HG03103 (cell line): ENCODE data around the gene SH3RF1.

Experiments
- ATAC-seq: cut with Tn5 transposase; IDR thresholded peaks from one replicate; pipeline ENCODE4 v1.9.1; 2021; ENCODE audit warnings: low read depth; ENCODE audit not compliant: unreplicated experiment

Gene SH3RF1

DNA sequence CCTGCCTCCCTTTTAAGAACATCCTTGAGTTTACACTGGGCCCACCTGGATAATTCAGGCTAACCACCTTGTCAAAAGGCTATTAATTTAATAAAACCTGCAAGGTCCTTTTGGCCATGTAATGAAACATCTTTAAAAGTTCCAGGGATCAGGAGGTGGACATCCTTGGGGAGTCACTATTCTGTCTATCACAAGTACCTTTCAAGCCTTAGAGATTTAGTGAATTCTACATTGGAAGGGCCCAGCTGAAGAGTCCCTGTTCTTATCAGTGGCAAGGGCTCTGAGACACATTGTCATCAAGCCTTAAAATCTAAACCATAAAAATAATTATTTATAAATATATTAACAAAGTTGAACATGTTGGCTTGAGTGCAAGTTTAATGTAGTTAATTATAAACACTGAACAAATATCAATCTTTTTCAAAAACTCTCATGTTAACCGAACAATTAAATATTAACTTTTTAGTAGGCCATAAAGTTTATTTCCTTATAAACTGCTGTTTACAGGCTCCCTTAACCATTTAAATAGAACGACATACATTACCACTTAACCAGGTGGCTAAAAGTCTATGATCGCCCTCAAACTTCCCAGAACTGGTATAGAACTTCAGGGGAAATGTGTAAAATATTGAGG, 156.3 kb downstream of the SH3RF1 start:
- ATAC-seq = no peak

DNA sequence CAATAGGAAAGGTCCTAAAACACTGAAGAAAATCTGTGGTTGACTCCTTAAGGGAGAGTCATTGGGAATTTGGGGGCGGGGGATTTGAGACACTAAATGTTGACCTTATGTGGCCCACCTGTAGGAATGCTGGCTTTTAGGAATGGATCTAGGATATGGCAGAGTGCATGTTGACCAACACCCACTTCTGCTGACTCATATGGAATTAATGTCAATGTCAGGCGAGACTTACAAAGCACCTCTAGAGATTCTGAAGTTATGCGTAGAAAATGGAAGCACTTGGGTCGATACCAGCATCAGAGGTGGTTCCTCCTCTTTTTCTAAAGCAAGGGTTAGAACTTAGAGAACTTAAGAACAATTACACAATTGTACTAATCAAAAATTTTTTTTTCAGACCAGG, 160.1 kb downstream of the SH3RF1 start:
- no peak for ATAC-seq

DNA sequence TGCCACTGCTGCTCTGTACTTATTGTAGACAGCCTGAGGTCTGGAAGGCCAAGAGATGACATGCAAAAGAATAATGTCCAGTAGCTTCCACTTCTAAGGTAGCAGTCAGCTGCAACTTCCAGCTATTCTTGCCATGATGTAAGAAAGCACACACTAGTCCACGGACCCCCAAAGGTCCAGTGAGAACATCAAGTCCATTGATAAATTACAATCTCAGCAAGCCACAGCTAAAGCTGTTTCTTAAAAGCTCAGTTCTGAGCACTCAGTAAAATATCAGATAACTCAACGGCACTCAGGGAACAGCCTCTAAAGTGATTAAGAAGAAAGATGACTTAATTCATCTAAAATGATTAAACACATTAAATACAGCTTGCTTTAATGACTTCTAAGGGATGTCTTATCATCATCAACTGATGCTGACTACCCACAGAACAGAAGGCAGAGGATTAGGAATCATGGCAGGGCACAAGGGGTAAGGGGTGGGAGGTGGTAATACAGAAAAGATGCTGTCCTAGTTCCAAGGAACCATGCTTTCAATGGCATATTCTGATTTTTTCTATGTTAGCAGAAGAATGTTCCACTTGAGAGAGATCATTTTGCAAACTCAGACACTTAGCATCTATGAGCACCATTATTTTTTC, 161.6 kb downstream of the SH3RF1 start:
- no peak for ATAC-seq

DNA sequence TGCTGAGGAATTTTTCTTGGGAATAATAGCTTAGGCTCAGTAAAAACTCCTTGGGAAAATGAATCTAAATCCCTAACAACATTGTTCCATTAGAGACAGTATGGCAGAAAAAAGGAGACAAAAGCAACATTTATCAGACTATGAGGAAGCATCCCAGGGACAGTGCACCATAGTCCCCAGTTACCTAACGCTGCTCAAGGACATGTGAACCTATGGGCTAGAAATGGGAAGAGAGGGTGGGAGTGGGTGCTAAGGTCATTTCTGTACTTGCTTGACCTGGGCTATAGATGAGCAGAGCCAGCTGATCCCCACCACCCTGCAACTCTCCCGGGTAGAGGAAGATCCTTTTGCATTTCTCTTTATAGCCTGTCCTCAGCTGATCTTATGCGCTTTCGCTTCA, 162.5 kb downstream of the SH3RF1 start:
- no peak for ATAC-seq

DNA sequence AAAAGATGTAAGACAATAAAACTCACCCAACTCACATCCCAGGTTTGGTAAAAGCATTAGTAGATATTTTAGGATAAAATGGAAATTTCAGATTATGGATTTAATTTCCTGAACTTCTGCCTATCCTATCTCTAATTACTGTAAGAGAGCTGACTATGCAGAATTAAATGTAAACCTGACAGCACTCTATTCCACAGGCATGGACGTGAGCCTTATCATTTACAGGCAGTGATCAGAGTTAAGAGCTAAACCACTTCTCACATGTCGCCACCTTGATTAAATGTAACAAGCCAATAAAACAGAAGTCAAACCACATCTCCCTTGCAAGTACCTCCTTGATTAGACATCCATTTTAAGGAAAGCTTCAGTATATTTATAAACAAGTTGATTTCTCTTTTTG, 163.2 kb downstream of the SH3RF1 start:
- no peak for ATAC-seq

DNA sequence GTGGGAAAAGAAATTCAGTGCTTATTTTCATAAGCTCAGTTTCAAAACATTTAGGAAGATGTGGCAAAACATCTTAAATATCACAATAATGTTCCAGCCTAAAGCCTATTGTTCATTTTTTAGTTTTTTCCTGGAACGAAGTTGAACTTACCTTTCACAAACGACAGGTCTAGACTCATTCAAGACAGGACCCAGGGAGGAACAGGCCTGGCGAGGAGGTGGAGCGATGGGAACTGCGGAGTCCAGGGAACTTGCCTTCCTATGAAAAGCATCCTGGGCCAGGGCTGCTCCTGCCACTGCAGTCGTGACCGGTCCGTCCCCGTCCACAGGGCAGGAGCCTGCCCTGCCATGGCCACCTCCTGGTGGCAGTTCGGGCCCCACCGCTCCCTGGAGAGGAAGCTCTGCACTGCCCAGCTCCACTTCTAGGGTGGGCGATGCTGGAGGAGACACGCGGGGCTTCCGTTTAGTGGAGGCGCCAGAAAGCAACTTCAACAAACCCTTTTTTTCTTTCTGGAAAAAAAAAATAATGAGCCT, 164.0 kb downstream of the SH3RF1 start:
- no peak for ATAC-seq

DNA sequence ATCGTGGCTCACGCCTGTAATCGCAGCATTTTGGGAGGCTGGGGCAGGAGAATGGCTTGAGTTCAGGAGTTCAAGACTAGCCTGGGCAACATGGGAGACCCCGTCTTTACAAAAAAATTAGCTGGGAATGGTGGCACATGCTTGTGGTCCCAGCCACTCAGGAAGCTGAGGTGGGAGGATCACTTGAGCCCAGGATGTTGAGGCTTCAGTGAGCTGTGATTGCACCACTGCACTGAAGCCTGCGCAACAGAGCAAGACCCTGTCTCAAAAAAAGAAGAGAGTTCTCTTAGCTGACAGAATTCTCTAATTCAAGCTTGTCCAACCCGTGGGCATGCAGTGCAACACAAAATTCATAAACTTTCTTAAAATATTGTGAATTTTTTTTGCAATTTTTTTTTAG, 165.1 kb downstream of the SH3RF1 start:
- ATAC-seq = no peak

DNA sequence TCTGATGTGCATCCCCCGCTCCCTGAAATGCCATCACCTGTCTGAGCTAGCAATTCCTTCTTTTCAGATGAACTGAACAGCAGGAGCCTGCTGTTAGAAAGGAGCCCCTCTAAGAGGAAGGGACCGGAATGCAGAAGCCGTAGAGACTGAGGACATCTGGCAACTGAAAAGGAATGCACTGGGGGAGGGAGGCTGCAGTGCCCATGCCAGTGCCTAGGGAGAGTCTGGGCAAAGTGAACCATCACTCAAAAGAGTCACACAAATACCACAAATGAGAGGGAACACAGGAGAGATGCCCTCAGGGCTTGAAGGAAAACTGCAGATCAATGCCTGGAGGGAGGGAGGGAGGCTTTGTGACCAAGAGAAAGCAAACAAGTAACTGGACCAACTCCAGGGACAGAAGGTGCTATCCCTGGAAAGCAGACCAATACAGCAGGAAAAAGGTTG, 166.8 kb downstream of the SH3RF1 start:
- no peak for ATAC-seq

DNA sequence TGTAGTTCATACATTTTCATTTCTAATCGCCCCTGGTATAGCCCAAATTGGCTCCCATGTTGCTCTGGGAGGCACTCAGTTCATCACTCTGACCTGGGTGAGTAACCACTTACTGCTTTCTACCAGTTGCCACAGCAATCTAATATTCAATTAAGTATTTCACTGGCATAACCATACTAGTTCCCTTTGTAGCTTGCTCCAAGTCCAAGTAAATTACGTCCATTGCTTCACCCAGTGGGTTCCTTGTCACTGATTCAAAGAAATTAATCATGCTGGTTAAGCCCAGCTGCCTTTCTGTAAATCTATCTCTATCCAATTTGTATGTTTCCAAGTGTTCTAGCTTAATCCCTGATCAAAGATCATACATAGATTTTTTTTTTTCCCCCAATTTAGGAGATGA, 168.7 kb downstream of the SH3RF1 start:
- ATAC-seq = no peak

DNA sequence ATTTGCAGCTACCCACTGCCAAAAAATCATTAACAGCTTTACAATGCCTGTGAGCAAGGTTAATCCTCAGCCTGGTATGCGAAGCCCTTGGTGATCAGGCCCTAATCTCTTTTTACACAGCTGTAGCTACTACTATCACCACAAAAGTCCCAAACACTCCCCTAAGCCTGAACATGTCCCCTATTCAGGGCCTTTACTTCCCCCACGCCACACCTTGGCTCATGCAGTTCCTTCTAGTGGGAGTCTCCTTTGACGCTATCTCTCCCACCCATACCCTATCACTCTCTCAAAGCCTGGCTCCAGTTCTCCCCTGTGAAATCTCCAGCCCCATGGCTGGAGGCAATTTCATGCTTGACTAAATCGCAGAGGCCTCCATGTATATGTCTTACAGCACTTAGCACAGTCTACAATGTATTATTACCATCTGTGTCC, 170.1 kb downstream of the SH3RF1 start:
- ATAC-seq = no peak

DNA sequence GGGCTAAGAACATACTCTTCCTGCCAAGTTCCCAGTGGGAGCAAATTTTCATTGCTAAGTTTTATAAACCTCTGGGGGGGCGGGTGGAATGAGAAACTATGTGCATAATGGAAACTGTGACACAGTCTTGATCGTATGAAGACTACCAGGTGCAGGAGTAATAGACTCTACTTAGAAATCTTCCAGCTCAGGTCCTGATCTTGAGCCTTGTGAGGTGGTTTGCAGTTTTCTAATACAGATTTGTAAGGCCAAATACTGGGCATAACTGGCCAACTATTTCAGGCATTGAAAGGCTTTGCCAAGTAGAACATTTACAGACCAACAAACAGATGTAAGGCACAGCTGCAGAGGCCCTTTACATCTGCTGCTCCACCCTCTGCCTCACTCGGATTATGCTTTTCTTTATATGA, 171.0 kb downstream of the SH3RF1 start:
- ATAC-seq = no peak

DNA sequence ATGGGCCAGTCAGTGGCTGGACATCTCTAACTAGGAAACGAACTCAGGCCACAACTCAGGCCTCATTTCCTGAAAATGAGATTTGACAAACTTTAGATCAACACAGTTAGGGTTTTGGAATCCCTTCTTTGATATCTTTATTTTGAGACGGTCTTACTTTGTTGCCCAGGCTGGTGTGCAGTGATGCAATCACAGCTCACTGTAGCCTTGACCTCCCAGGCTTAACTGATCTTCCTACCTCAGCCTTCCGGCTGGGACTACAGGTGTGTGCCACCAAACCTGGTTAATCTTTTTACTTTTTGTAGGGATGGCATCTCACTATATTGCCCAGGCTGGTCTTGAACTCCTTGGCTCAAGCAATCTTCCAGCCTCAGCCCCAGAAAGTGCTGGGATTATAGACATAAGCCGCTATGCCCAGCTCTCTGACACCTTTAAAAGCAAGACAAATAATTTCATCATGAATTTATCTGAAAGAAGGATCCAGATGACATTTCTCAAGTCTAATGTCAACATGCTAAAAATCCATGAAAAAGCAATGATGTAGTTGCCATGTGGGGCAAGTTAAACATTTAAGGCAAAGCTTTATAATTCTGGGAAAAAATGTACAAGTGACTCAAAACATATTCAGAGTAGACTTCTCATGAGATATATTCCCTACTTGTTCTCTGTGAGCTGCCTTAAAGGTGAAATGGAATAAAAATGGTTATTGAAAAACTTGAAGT, 171.6 kb downstream of the SH3RF1 start:
- no peak for ATAC-seq

DNA sequence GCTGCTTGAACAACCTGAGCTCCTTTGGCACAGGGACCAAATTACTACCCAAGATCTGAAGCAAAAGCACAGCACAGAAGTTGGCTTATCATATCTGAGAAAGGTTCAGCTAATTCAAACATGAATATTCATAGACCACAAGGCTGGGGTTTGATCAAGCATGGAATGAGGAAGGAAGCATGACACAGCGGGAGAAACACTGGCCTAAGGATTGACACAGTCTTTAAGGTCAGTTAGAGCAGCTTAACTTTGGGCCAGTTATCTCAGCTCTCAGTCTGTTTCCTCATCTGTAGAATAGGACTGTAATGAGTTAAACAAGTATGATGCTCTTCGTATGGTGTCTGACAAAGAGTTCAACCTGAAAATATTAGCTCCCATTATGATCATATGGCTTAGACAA, 172.2 kb downstream of the SH3RF1 start:
- peak; percentile 42 for ATAC-seq

DNA sequence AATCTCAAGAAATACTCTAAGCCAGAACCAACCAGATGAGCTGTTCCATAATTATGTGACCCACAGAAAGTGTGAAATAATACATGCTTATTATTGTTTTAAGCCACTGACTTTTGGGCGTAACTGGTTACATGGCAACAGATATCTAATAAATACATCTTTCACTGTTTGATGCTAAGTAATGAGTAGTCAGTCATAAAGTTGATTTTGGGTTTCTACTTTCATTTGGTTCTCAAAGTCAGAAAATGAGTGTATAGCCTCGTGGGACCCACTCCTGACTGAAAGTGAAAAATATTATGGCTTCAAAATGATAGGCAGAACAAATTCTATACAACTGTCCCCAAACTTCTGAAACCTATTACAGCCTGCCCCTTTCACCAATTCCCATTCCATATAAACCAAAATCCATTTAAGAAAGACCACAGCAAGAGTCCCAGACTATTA, 172.7 kb downstream of the SH3RF1 start:
- peak; percentile 61 for ATAC-seq

DNA sequence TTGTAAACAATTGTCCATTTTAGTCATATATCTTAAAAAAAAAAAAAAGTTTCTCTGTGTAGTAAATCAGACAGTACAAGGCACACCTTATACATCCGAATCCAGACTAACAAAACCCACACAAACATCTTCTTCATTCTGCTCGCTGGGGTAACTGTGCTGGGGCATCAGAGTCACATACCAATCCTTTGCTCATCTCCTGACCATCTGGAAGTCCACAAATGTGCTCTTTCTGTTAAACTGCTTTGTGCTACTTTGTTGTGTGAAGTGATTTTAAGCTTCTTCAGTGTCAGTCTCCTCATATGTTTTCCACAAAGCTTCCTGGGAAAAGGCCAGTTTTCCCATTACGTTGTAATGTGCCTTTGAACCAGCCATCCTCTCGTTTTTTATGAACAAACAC, 174.5 kb downstream of the SH3RF1 start:
- no peak for ATAC-seq

DNA sequence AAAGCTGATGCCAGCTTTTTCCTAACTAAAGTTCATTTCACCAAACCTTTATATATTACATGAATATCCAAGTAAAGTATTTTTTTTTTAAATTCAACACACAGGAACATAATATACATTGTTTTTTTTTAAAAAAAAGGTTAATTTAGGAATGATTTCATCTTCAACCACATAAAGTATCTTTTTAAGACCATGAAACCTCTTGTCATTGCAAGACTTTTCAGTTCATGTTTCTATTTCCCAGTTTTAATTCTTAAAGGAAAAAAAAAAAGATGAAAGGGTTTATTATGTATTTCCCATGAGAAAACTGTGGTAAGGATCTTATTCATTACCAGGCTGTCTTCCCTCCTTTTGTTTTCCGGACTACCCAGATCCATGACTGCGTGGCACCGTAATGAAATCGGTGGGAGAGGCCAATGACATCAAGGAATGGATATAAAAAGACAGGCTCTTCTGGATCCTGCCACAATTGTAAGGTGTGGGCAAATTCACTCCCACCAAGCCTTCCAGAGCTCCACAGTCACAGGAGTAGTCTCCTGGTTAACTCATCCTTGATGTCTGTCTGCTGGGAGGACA, 176.0 kb downstream of the SH3RF1 start:
- ATAC-seq = no peak

DNA sequence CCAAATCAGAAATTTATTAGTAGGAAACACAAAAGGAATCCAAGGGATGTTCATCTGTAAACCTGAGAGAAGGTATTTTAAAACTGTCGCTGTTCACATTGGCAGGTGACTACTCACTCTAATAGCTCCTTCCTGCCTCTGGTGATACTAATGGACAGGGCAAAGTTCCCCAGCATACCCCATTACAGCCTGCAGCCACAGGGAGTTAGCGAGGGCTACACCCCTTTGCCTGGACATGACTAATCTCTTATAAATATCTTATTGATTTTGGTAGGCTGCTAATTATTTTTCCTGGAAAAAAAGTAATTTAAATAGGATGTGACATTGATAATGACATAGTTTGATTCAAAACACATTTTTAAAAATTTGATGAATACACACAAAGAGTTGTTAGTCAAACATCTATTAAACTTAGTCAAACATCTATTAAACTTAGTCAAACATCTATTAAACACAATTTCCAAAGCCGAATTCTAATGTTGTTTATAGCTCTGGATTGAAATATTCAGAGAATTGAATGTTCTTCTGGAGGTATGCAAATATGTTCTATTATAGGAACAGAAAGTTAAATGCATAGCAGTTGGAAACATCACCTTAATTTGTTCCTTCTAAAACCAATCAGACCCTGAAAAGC, 177.8 kb downstream of the SH3RF1 start:
- ATAC-seq = no peak

DNA sequence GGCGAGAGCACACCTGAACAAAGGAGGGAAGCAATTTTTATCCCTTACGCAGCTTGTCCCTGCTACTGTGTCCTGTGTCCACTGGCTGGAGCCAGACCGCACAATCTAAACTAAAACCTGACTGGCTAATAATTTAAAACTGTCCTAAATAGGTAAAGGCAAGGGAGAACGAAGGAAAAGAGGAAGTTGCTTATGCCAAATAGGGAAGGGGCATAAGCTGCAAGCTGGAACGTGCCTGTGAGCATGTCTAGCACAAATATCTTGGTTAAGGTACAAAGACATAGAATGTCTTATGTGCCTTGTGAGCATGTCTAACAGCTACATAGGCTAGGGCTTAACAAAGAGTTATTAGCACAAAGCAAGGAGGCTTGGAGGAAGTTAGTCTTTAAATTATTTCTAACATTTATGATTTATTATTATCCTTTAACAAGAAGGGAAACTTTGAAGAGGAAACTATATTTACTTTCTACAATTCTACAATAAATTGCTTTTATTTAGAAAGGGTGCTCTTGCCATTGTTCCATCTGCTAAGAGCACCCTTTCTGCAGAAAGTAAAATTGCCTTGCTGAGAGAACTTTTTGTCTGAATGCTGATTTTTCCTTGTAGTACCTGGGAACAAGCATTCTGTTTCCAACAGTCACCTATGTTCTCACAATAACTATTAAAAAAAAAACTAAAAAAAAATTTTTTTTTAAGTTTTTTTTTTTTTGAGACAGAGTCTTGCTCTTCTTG, 180.1 kb downstream of the SH3RF1 start:
- no peak for ATAC-seq

DNA sequence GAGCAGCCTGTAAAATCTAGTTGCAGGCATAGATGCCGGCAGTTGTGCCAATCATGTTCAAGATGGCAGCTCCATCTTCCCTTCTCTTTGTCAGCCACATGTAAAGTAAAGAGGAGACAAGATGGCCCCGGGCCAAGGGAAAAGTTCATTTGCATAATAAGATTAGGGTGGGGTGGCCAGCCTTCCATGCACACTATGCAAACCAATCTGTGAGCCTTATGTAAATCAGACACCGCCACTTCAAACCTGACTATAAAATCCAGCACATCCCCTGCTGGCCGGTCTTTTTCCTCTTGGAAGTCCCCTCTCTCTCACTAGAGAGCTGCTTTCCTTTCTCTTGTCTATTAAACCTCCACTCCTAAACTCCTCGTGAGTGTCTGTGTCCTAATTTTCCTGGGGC, 181.8 kb downstream of the SH3RF1 start:
- ATAC-seq = no peak

DNA sequence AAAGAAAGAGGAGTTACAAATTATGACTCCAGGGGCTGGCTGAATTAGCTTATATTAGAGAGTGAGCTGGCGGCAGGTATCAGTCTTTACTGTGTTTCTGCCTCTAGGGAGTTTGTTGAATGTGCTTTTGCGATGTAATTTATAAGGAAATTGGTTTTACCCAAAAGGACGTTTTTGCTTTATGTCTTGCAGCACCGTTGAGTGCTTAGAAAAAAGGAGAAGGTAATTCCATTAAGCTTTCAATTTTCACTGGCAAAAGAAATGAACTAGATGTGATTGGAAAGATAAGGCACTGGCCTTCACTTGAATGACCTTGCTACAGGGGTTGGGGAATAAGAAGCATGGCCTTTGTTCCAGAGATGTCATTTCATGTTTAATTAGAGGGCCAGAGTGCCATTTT, 185.8 kb downstream of the SH3RF1 start:
- ATAC-seq = no peak
